MM.1S (cell line): ENCODE results near the gene ENTPD2.

Experiments used
- EZH2 ChIP-seq: fragments of 300-600 bp; sonication (generic); optimal IDR thresholded peaks from 2 replicates; pipeline ENCODE3; 2017; ENCODE audit warnings: low read depth, mild to moderate bottlenecking, antibody characterized with exemption, low read length, mixed read lengths
- TF ChIP-seq, protein P1 (sequence below): fragments of 300-600 bp; sonication (generic); IDR thresholded peaks from 2 replicates; pipeline ENCODE4 v1.5.1; 2016; ENCODE audit warnings: antibody characterized with exemption, low read length, mixed read lengths

DNA sequence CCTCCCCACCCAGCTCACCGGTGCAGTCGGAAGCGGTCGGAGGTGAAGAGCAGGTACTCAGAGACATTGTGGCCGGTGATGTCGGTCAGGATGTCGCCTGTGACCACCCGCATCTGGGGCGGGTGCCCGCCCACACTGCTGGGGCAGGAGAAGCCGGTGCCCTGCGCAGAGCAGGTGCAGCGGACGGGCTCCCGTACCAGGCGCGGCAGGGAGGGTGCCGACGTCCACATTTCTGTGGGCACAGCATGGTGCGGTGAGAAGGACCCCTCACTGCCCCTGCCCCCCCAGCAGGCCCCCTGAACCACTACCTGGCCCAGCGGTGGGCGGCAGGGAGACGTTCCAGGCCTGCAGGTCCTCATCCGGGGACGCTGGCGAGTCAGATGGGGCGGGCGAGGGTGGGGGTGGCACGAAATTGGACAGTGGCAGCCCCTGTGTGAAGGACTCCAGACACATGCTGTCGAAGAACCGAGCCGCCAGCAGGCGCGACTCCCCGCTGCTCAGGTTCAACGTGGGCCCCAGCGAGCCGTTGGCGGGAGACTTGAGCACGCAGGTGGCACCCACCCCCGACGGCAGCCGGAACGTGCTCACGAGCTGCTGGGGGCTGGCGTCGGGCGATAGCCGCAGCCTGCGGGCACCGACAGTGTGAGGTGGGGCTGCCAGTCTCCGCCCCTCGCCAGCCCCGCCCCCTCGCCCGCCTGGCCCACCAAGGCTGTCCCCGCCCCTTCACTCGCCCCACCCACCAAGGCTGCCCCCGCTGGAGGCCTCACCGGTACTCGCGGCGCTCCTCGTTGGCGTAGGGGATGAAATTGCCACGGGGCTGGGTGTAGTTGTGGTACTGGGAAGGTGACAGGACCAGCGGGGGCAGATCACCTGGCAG is 40.9 kb downstream of the ENTPD2 start:
- TF ChIP-seq EZH2 = no peak
- TF ChIP-seq, protein P1, sequence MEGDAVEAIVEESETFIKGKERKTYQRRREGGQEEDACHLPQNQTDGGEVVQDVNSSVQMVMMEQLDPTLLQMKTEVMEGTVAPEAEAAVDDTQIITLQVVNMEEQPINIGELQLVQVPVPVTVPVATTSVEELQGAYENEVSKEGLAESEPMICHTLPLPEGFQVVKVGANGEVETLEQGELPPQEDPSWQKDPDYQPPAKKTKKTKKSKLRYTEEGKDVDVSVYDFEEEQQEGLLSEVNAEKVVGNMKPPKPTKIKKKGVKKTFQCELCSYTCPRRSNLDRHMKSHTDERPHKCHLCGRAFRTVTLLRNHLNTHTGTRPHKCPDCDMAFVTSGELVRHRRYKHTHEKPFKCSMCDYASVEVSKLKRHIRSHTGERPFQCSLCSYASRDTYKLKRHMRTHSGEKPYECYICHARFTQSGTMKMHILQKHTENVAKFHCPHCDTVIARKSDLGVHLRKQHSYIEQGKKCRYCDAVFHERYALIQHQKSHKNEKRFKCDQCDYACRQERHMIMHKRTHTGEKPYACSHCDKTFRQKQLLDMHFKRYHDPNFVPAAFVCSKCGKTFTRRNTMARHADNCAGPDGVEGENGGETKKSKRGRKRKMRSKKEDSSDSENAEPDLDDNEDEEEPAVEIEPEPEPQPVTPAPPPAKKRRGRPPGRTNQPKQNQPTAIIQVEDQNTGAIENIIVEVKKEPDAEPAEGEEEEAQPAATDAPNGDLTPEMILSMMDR = no peak
